Neural cell (in vitro differentiated cells): ENCODE results near the gene POMGNT2. TPM values are rescaled to one million over a fixed set of nuclear protein-coding genes. Genes with fewer than 3 reads are reported as not detected.

Experiments
- H2AFZ ChIP-seq: fragments of 200-600, 300-800 bp; sonication (generic), shearing (Covaris generic); 2 replicates; pipeline ENCODE4 v1.6.0; 2014; ENCODE audit warnings: low read depth, mild to moderate bottlenecking, antibody characterized with exemption, low read length, moderate library complexity
- H3F3A ChIP-seq: fragments of 200-600 bp; shearing (Covaris generic); 2 replicates; pipeline ENCODE4 v1.6.1; 2016; ENCODE audit warnings: mild to moderate bottlenecking, moderate library complexity, mixed read lengths, antibody characterized with exemption, low read length; ENCODE audit not compliant: insufficient read depth, poor library complexity, severe bottlenecking
- H3K27ac ChIP-seq: fragments of 200-600, 300-800 bp; sonication (generic), shearing (Covaris generic); 2 replicates; pipeline ENCODE4 v1.5.1; 2014; ENCODE audit warnings: mild to moderate bottlenecking, low read length, moderate library complexity
- H3K27me3 ChIP-seq: fragments of 300-800, 200-600 bp; sonication (generic), shearing (Covaris generic); 2 replicates; pipeline ENCODE4 v1.6.0; 2014; ENCODE audit warnings: mild to moderate bottlenecking, low read depth, low read length, moderate library complexity; ENCODE audit not compliant: insufficient read depth
- H3K36me3 ChIP-seq: fragments of 300-800, 200-600 bp; sonication (generic), shearing (Covaris generic); 2 replicates; pipeline ENCODE4 v1.5.1; 2014; ENCODE audit warnings: mild to moderate bottlenecking, antibody characterized with exemption, low read length, moderate library complexity; ENCODE audit not compliant: insufficient read depth
- H3K4me2 ChIP-seq: fragments of 300-800, 200-600 bp; sonication (generic), shearing (Covaris generic); 2 replicates; pipeline ENCODE4 v1.6.0; 2014; ENCODE audit warnings: mild to moderate bottlenecking, low read length
- H3K4me3 ChIP-seq: fragments of 300-800, 200-600 bp; sonication (generic), shearing (Covaris generic); 2 replicates; pipeline ENCODE4 v1.5.1; 2014; ENCODE audit warnings: mild to moderate bottlenecking, low read length, moderate library complexity
- H3K79me2 ChIP-seq: fragments of 200-600 bp; shearing (Covaris generic); replicated peaks from 2 replicates; pipeline ENCODE4 v1.6.0; 2014; ENCODE audit warnings: mild to moderate bottlenecking, low read length, moderate library complexity; ENCODE audit not compliant: insufficient read depth
- H3K9ac ChIP-seq: fragments of 300-800, 200-600 bp; sonication (generic), shearing (Covaris generic); 2 replicates; pipeline ENCODE4 v1.6.1; 2016; ENCODE audit warnings: mild to moderate bottlenecking, low read length, mixed read lengths
- H3K9me2 ChIP-seq: fragments of 200-600 bp; shearing (Covaris generic); 2 replicates; pipeline ENCODE4 v1.6.1; 2016; ENCODE audit warnings: mild to moderate bottlenecking, low read length, mixed read lengths; ENCODE audit not compliant: insufficient read depth
- H3K9me3 ChIP-seq: fragments of 200-600, 300-800 bp; sonication (generic), shearing (Covaris generic); 2 replicates; pipeline ENCODE4 v1.6.1; 2016; ENCODE audit warnings: mild to moderate bottlenecking, mixed run types, low read length, moderate library complexity, mixed read lengths
- H4K20me1 ChIP-seq: fragments of 200-600 bp; shearing (Covaris generic); 2 replicates; pipeline ENCODE4 v1.6.1; 2016; ENCODE audit warnings: mild to moderate bottlenecking, mixed run types; ENCODE audit not compliant: insufficient read depth
- EP300 ChIP-seq: fragments of 450-650 bp; conservative IDR thresholded peaks from 2 replicates; pipeline ENCODE4 v1.6.1; 2014; ENCODE audit warnings: antibody characterized with exemption, mild to moderate bottlenecking, moderate library complexity; ENCODE audit not compliant: poor library complexity, severe bottlenecking
- EZH2 ChIP-seq: fragments of 200-600, 300-800 bp; shearing (Covaris generic), sonication (generic); IDR thresholded peaks from 2 replicates; pipeline ENCODE4 v1.6.1; 2014; ENCODE audit warnings: antibody characterized with exemption, low read length, borderline replicate concordance, mild to moderate bottlenecking; ENCODE audit not compliant: insufficient read depth, poor library complexity, severe bottlenecking
- MXI1 ChIP-seq: fragments of 450-650 bp; conservative IDR thresholded peaks from 2 replicates; pipeline ENCODE4 v1.6.1; 2014; ENCODE audit warnings: antibody characterized with exemption, mild to moderate bottlenecking; ENCODE audit not compliant: poor library complexity, severe bottlenecking
- POLR2AphosphoS5 ChIP-seq: IDR thresholded peaks from 2 replicates; pipeline ENCODE4 v1.6.1; 2012
- RAD21 ChIP-seq: fragments of 450-650 bp; conservative IDR thresholded peaks from 2 replicates; pipeline ENCODE4 v1.6.1; 2014; ENCODE audit warnings: antibody characterized with exemption, mild to moderate bottlenecking, moderate library complexity
- REST ChIP-seq: IDR thresholded peaks from 2 replicates; pipeline ENCODE4 v1.6.1; 2012; ENCODE audit warnings: borderline replicate concordance
- SMC3 ChIP-seq: fragments of 450-650 bp; conservative IDR thresholded peaks from 2 replicates; pipeline ENCODE4 v1.6.1; 2014; ENCODE audit warnings: antibody characterized with exemption, mild to moderate bottlenecking, moderate library complexity; ENCODE audit not compliant: poor library complexity
- TAF1 ChIP-seq: IDR thresholded peaks from 2 replicates; pipeline ENCODE4 v1.6.1; 2012; ENCODE audit warnings: low read depth
- polyA plus RNA-seq: library from polyadenylated mRNA; depleted of rRNA; stranded (reverse); fragments of >200 nt; gene quantifications from 2 replicates; pipeline ENCODE4 v1.2.3, GENCODE V29; 2014
- TF ChIP-seq, protein P1 (sequence below): fragments of 450-650 bp; IDR thresholded peaks from 2 replicates; pipeline ENCODE4 v1.5.1; 2014; ENCODE audit warnings: antibody characterized with exemption, mild to moderate bottlenecking, moderate library complexity; ENCODE audit not compliant: poor library complexity, severe bottlenecking

The POMGNT2 gene
- polyA plus RNA-seq, 1 donor from 2014 or later, result 25.7 TPM

GRCh38 chr3:43123895-43124294, 18.0 kb upstream of the POMGNT2 start:
- TF ChIP-seq EZH2 (no peak), MXI1 (no peak), REST (no peak), POLR2AphosphoS5 (no peak), SMC3 (no peak), TAF1 (no peak), RAD21 (no peak), EP300 (no peak)
- TF ChIP-seq, protein P1, sequence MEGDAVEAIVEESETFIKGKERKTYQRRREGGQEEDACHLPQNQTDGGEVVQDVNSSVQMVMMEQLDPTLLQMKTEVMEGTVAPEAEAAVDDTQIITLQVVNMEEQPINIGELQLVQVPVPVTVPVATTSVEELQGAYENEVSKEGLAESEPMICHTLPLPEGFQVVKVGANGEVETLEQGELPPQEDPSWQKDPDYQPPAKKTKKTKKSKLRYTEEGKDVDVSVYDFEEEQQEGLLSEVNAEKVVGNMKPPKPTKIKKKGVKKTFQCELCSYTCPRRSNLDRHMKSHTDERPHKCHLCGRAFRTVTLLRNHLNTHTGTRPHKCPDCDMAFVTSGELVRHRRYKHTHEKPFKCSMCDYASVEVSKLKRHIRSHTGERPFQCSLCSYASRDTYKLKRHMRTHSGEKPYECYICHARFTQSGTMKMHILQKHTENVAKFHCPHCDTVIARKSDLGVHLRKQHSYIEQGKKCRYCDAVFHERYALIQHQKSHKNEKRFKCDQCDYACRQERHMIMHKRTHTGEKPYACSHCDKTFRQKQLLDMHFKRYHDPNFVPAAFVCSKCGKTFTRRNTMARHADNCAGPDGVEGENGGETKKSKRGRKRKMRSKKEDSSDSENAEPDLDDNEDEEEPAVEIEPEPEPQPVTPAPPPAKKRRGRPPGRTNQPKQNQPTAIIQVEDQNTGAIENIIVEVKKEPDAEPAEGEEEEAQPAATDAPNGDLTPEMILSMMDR, result no peak
- Histone ChIP-seq H3K27me3 (no peaks in the 10 kb centered on the region), H3K27ac (no peak overlapping the region), H4K20me1 (no peaks in the 10 kb centered on the region), H3K79me2 (no peaks in the 10 kb centered on the region), H3K9me3 (no peaks in the 10 kb centered on the region), H3K4me2 (no peak overlapping the region), H3K4me3 (no peak overlapping the region), H3F3A (no peaks in the 10 kb centered on the region), H3K36me3 (no peaks in the 10 kb centered on the region), H2AFZ (no peak overlapping the region), H3K9me2 (no peaks in the 10 kb centered on the region), H3K9ac (no peak overlapping the region)

- H3K27ac ChIP-seq, result no peak overlapping the region
- no peak overlapping the region for H3K4me2 ChIP-seq
- no peaks in the 10 kb centered on the region for H3F3A ChIP-seq
- no peaks in the 10 kb centered on the region for H3K79me2 ChIP-seq
- no peak overlapping the region for H2AFZ ChIP-seq
- no peak overlapping the region for H3K9ac ChIP-seq
- H3K36me3 ChIP-seq, result no peaks in the 10 kb centered on the region
- H3K27me3 ChIP-seq, result no peaks in the 10 kb centered on the region
- H4K20me1 ChIP-seq, result no peaks in the 10 kb centered on the region
- no peaks in the 10 kb centered on the region for H3K9me3 ChIP-seq
- no peaks in the 10 kb centered on the region for H3K9me2 ChIP-seq
- no peak overlapping the region for H3K4me3 ChIP-seq
- TF ChIP-seq MXI1 (no peak), TAF1 (no peak), EP300 (no peak), RAD21 (no peak), EZH2 (no peak), SMC3 (no peak), REST (no peak), POLR2AphosphoS5 (no peak)
- TF ChIP-seq, protein P1, result no peak
Observed at GRCh38 chr3:43120937-43121336, 15.1 kb upstream of the POMGNT2 start.
